B cell (primary cell): ENCODE results near the gene SLIT3. TPM values are rescaled to one million over a fixed set of nuclear protein-coding genes. Genes with fewer than 3 reads are reported as not detected.

ENCODE experiments used
- ATAC-seq: fragments of 200-7000 bp; cut with Tn5 transposase; one replicate; pipeline ENCODE4 v1.10.0; 2021; ENCODE audit warnings: low read depth, mild to moderate bottlenecking, moderate number of reproducible peaks, moderate library complexity
- CTCF ChIA-PET: fragments of 350-600 bp; sonication (Branson Sonifier 250); formaldehyde crosslinking; loops from one replicate; lab custom pipeline; 2021; ENCODE audit warnings: antibody characterized with exemption, inconsistent platforms; lab: Charles Lee
- POLR2A ChIA-PET: fragments of 350-600 bp; sonication (Branson Sonifier 250); formaldehyde crosslinking; loops from one replicate; lab custom pipeline; 2021; ENCODE audit warnings: antibody characterized with exemption; lab: Charles Lee
- DNase-seq: peaks from one replicate; pipeline ENCODE4 v3.0.0; 2013
- H2AFZ ChIP-seq: 2 replicates; pipeline ENCODE4 v1.6.1; 2012; ENCODE audit warnings: mild to moderate bottlenecking, low read depth, low read length; ENCODE audit not compliant: insufficient read depth, poor library complexity, severe bottlenecking
- H3K27ac ChIP-seq, 2 donors: 1 replicate in 1 of 2; 2 replicates in 1 of 2; pipeline ENCODE4 v1.5.1; 2012 to 2013; ENCODE audit warnings: low read length in 2 of 2, mild to moderate bottlenecking in 2 of 2, moderate library complexity in 1 of 2
- H3K27me3 ChIP-seq, 4 experiments: fragments of 200-600 bp in 1 of 4; sonication (generic) in 1 of 4; replicated peaks in 1 of 4; 1 replicate in 2 of 4; 2 replicates in 2 of 4; pipeline versions ENCODE4 v1.6.1 to v1.7.0; 2013 to 2016; ENCODE audit warnings: low read length in 3 of 4, mild to moderate bottlenecking in 2 of 4, mixed read lengths in 1 of 4, moderate library complexity in 1 of 4; ENCODE audit not compliant: insufficient read depth in 4 of 4, control insufficient read depth in 3 of 4; ENCODE audit errors: control extremely low read depth in 1 of 4
- H3K36me3 ChIP-seq, 2 experiments: replicated peaks in 1 of 2; 1 replicate in 1 of 2; 2 replicates in 1 of 2; pipeline versions ENCODE4 v1.6.1 to v1.7.1; 2013; ENCODE audit warnings: low read length in 1 of 2; ENCODE audit not compliant: insufficient read depth in 2 of 2, control insufficient read depth in 1 of 2; ENCODE audit errors: control extremely low read depth in 1 of 2, extremely low read depth in 1 of 2
- H3K4me1 ChIP-seq, 2 donors: fragments of 200-600 bp in 1 of 2; sonication (generic) in 1 of 2; 1 replicate in 1 of 2; 2 replicates in 1 of 2; pipeline versions ENCODE4 v1.5.1 to v1.6.1; 2013 to 2017; ENCODE audit warnings: low read length in 2 of 2; ENCODE audit not compliant: control insufficient read depth in 2 of 2, insufficient read depth in 2 of 2
- H3K4me2 ChIP-seq: replicated peaks from 2 replicates; pipeline ENCODE3; 2012; ENCODE audit warnings: mild to moderate bottlenecking, low read depth, low read length; ENCODE audit not compliant: poor library complexity, severe bottlenecking
- H3K4me3 ChIP-seq, 5 experiments: fragments of 200-600 bp in 1 of 5; sonication (generic) in 1 of 5; 1 replicate in 3 of 5; 2 replicates in 2 of 5; pipeline versions ENCODE4 v1.5.1 to v1.7.0; 2011 to 2016; ENCODE audit warnings: low read length in 4 of 5, mild to moderate bottlenecking in 4 of 5, low read depth in 2 of 5, control low read depth in 1 of 5, moderate library complexity in 1 of 5; ENCODE audit not compliant: insufficient read depth in 1 of 5; ENCODE audit errors: control extremely low read depth in 1 of 5, extremely low read depth in 1 of 5
- H3K79me2 ChIP-seq: fragments of 200-600 bp; sonication (generic); one replicate; pipeline ENCODE4 v1.6.0; 2016; ENCODE audit warnings: low read length; ENCODE audit not compliant: control insufficient read depth, insufficient read depth
- H3K9ac ChIP-seq: fragments of 200-600 bp; sonication (generic); 2 replicates; pipeline ENCODE4 v1.6.1; 2017; ENCODE audit warnings: mild to moderate bottlenecking, low read length, moderate library complexity
- H3K9me3 ChIP-seq, 3 donors: one replicate each; pipeline versions ENCODE4 v1.6.1 to v1.7.1; 2013; ENCODE audit warnings: low read length in 2 of 3; ENCODE audit not compliant: control insufficient read depth in 2 of 3, insufficient read depth in 1 of 3; ENCODE audit errors: control extremely low read depth in 1 of 3
- H4K20me1 ChIP-seq: 2 replicates; pipeline ENCODE4 v1.6.0; 2012; ENCODE audit warnings: mild to moderate bottlenecking, low read length; ENCODE audit not compliant: insufficient read depth, control insufficient read depth, poor library complexity, severe bottlenecking
- H3K27ac Mint-ChIP-seq: one replicate; pipeline ENCODE4 v1.8.0; 2021; ENCODE audit warnings: mixed read lengths
- H3K27me3 Mint-ChIP-seq: one replicate; pipeline ENCODE4 v1.8.0; 2021; ENCODE audit warnings: mixed read lengths
- H3K4me1 Mint-ChIP-seq: one replicate; pipeline ENCODE4 v1.8.0; 2021; ENCODE audit warnings: mixed read lengths
- H3K4me3 Mint-ChIP-seq: one replicate; pipeline ENCODE4 v1.8.0; 2021; ENCODE audit warnings: mixed read lengths
- H3K9me3 Mint-ChIP-seq: one replicate; pipeline ENCODE4 v1.8.0; 2022; ENCODE audit warnings: mixed read lengths; ENCODE audit not compliant: insufficient read depth
- EZH2 ChIP-seq: IDR thresholded peaks from 2 replicates; pipeline ENCODE4 v1.6.1; 2012; ENCODE audit warnings: borderline replicate concordance, low read depth, mild to moderate bottlenecking, moderate library complexity, low read length; ENCODE audit not compliant: insufficient read depth, poor library complexity, severe bottlenecking
- WGBS: methylation state at CpG from one replicate; pipeline ENCODE4 v1.1.5; 2013; ENCODE audit warnings: missing lambda C conversion rate; ENCODE audit not compliant: insufficient coverage; 5-methylcytosine and 5-hydroxymethylcytosine counted together
- intact Hi-C: fragments of 100-400 bp; cut with micrococcal nuclease; formaldehyde crosslinking; loops from one replicate; pipeline ENCODE4 v1.10.0; 2022
- polyA plus RNA-seq: library from polyadenylated mRNA; depleted of rRNA; stranded (reverse); fragments of >200 nt; gene quantifications from 2 replicates; pipeline ENCODE4 v1.2.3, GENCODE V29; 2012
- total RNA-seq, 2 donors: library from RNA; stranded (reverse); fragments of 120-200 nt in 1 of 2; gene quantifications; 1 replicate in 1 of 2; 2 replicates in 1 of 2; pipeline versions ENCODE4 v1.2.3 to v1.2.4, GENCODE V29; 2013 to 2022
- TF ChIP-seq, protein P1 (sequence below): fragments of 200-600 bp; IDR thresholded peaks from one replicate; pipeline ENCODE4 v1.8.0; 2022; ENCODE audit warnings: antibody characterized with exemption, mild to moderate bottlenecking

The SLIT3 gene
- total and polyA plus RNA-seq, 2 donors (not counting 1 experiment from before 2014, with no cell fraction given): not detected

- H3K9ac ChIP-seq: no peak overlapping the region
- ChIA-PET CTCF (no interaction called here), POLR2A (no interaction called here)
- no peaks in the 10 kb centered on the region for H3K4me1 ChIP-seq
- Mint-ChIP-seq H3K9me3 (no peaks in the 10 kb centered on the region), H3K27ac (no peak overlapping the region), H3K4me1 (no peaks in the 10 kb centered on the region), H3K4me3 (no peak overlapping the region), H3K27me3 (no peaks in the 10 kb centered on the region)
- no peaks in the 10 kb centered on the region for H3K36me3 ChIP-seq
- H4K20me1 ChIP-seq: no peaks in the 10 kb centered on the region
- H2AFZ ChIP-seq: no peak overlapping the region
- H3K4me2 ChIP-seq: no peak overlapping the region
- WGBS: 93% methylated on average over 8 of the region's 8 CpGs
- no peak for DNase-seq
- no peaks in the 10 kb centered on the region for H3K79me2 ChIP-seq
- no peak overlapping the region for H3K4me3 ChIP-seq
- peaks cover 0 to 2% (median 0%) of the 10 kb centered on the region in 3 donors for H3K9me3 ChIP-seq
- no peak overlapping the region for H3K27ac ChIP-seq
- intact Hi-C loops: no loop called here
- no peaks in the 10 kb centered on the region for H3K27me3 ChIP-seq
- no peak for ATAC-seq
- TF ChIP-seq EZH2: no peak
- TF ChIP-seq, protein P1, sequence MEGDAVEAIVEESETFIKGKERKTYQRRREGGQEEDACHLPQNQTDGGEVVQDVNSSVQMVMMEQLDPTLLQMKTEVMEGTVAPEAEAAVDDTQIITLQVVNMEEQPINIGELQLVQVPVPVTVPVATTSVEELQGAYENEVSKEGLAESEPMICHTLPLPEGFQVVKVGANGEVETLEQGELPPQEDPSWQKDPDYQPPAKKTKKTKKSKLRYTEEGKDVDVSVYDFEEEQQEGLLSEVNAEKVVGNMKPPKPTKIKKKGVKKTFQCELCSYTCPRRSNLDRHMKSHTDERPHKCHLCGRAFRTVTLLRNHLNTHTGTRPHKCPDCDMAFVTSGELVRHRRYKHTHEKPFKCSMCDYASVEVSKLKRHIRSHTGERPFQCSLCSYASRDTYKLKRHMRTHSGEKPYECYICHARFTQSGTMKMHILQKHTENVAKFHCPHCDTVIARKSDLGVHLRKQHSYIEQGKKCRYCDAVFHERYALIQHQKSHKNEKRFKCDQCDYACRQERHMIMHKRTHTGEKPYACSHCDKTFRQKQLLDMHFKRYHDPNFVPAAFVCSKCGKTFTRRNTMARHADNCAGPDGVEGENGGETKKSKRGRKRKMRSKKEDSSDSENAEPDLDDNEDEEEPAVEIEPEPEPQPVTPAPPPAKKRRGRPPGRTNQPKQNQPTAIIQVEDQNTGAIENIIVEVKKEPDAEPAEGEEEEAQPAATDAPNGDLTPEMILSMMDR: no peak
These were observed 246.4 kb downstream of the SLIT3 start for GRCh38 chr5:169054506-169054905.

- Histone ChIP-seq H3K9ac (no peak overlapping the region), H3K4me1 (no peaks in the 10 kb centered on the region), H3K4me3 (no peak overlapping the region), H3K27ac (no peak overlapping the region), H3K27me3 (no peaks in the 10 kb centered on the region), H2AFZ (no peak overlapping the region), H3K79me2 (no peaks in the 10 kb centered on the region), H3K4me2 (no peak overlapping the region), H3K36me3 (no peaks in the 10 kb centered on the region), H4K20me1 (no peaks in the 10 kb centered on the region), H3K9me3 (peaks cover 0 to 2% (median 0%) of the 10 kb centered on the region in 3 donors)
- intact Hi-C loops: no loop called here
- CTCF ChIA-PET: no interaction called here
- H3K27me3 Mint-ChIP-seq: no peaks in the 10 kb centered on the region
- no peak for ATAC-seq
- H3K27ac Mint-ChIP-seq: no peak overlapping the region
- WGBS: no CpG with 5 or more reads among the region's 3 CpGs
- TF ChIP-seq EZH2: no peak
- TF ChIP-seq, protein P1: no peak
- no peak for DNase-seq
- no peaks in the 10 kb centered on the region for H3K4me1 Mint-ChIP-seq
- H3K9me3 Mint-ChIP-seq: no peaks in the 10 kb centered on the region
- no peak overlapping the region for H3K4me3 Mint-ChIP-seq
- POLR2A ChIA-PET: no interaction called here
These were observed 248.7 kb downstream of the SLIT3 start for GRCh38 chr5:169052207-169052606.
